Thyroid gland (tissue), 4 donors: Measurements from ENCODE around the gene PTPRG. TPM values are rescaled to one million over a fixed set of nuclear protein-coding genes. Genes with fewer than 3 reads are reported as not detected.

ENCODE experiments used
- DNase-seq, 2 donors: peaks; one replicate each; pipeline ENCODE4 v3.0.0-alpha.2; 2019
- H3K27ac ChIP-seq, 3 donors: fragments of 200-600 bp; sonication (generic); 1 replicate in 2 of 3; 2 replicates in 1 of 3; pipeline ENCODE4 v1.5.1; 2016 to 2019; ENCODE audit warnings: mild to moderate bottlenecking in 1 of 3, moderate library complexity in 1 of 3
- H3K27me3 ChIP-seq: fragments of 200-600 bp; sonication (generic); one replicate; pipeline ENCODE4 v1.5.1; 2019
- H3K36me3 ChIP-seq, 2 donors: fragments of 200-600 bp; sonication (generic); one replicate each; pipeline ENCODE4 v1.5.1; 2016 to 2019
- H3K4me1 ChIP-seq, 2 donors: fragments of 200-600 bp; sonication (generic); one replicate each; pipeline ENCODE4 v1.5.1; 2017 to 2019
- H3K4me3 ChIP-seq, 3 donors: fragments of 200-600 bp; sonication (generic); replicated peaks in 1 of 3; 1 replicate in 2 of 3; 2 replicates in 1 of 3; pipeline ENCODE4 v1.5.1; 2016; ENCODE audit warnings: mild to moderate bottlenecking in 1 of 3
- H3K9me3 ChIP-seq: fragments of 200-600 bp; sonication (generic); one replicate; pipeline ENCODE4 v1.5.1; 2017
- CTCF ChIP-seq, 6 experiments: fragments of 200-600 bp in 3 of 6; fragments of 450-650 bp in 3 of 6; sonication (generic) in 3 of 6; IDR thresholded peaks; one replicate each; pipeline ENCODE4 v1.5.1; 2016 to 2019; ENCODE audit warnings: antibody characterized with exemption in 6 of 6, mild to moderate bottlenecking in 2 of 6, inconsistent platforms in 1 of 6, moderate library complexity in 1 of 6
- POLR2A ChIP-seq, 2 donors: fragments of 450-650 bp; IDR thresholded peaks; one replicate each; pipeline ENCODE4 v1.6.1; 2017; ENCODE audit warnings: antibody characterized with exemption in 2 of 2, mild to moderate bottlenecking in 2 of 2, moderate library complexity in 1 of 2
- WGBS, 2 donors: methylation state at CpG; one replicate each; pipeline ENCODE4 v1.1.5; 2017; 5-methylcytosine and 5-hydroxymethylcytosine counted together
- intact Hi-C: fragments of 100-400 bp; cut with DNase I; formaldehyde crosslinking; loops from one replicate; pipeline ENCODE4 v1.15.1; 2023
- total RNA-seq, 4 donors: library from RNA; depleted of rRNA; stranded (reverse); fragments of >200 nt; gene quantifications; one replicate each; pipeline ENCODE4 v1.2.3, GENCODE V29; 2016

PTPRG gene
- total RNA-seq, 4 donors from 2014 or later: 81.6 to 207 (median 132) TPM

- Histone ChIP-seq H3K27ac (no peak overlapping the region), H3K9me3 (no peaks in the 10 kb centered on the region), H3K4me1 (no peaks in the 10 kb centered on the region), H3K27me3 (no peaks in the 10 kb centered on the region), H3K4me3 (no peak overlapping the region), H3K36me3 (no peaks in the 10 kb centered on the region)
- 93 to 94% methylated on average over 1 of the region's 1 CpG for WGBS, 2 donors
- no peak for TF ChIP-seq POLR2A (IDR thresholded peaks at IDR 0.05)
- TF ChIP-seq CTCF (IDR thresholded peaks at IDR 0.05): no peak
- DNase-seq: no peak
- intact Hi-C loops: no loop called here
These were observed 591.9 kb downstream of the PTPRG start for GRCh38 chr3:62153231-62153630.

GRCh38 chr3:62154457-62155148, 593.2 kb downstream of the PTPRG start:
- H3K4me3 ChIP-seq: no peak overlapping the region
- H3K27me3 ChIP-seq: no peaks in the 10 kb centered on the region
- WGBS, 2 donors: 82 to 85% methylated on average over 13 of the region's 13 CpGs
- no peaks in the 10 kb centered on the region for H3K4me1 ChIP-seq
- no peaks in the 10 kb centered on the region for H3K36me3 ChIP-seq
- TF ChIP-seq POLR2A (IDR thresholded peaks at IDR 0.05) (no peak), CTCF (IDR thresholded peaks at IDR 0.05) (no peak)
- no peak for DNase-seq
- intact Hi-C loops: no loop called here
- H3K9me3 ChIP-seq: no peaks in the 10 kb centered on the region
- H3K27ac ChIP-seq: no peak overlapping the region

- Histone ChIP-seq H3K4me1 (peaks cover 0 to 4% of the 10 kb centered on the region in 2 donors), H3K4me3 (no peak overlapping the region), H3K9me3 (no peaks in the 10 kb centered on the region), H3K27me3 (no peaks in the 10 kb centered on the region), H3K27ac (peak overlapping the region in 2 of 3 donors; percentile 46 to 54), H3K36me3 (no peaks in the 10 kb centered on the region)
- TF ChIP-seq CTCF (IDR thresholded peaks at IDR 0.05): no peak
- no peak for TF ChIP-seq POLR2A (IDR thresholded peaks at IDR 0.05)
- no peak for DNase-seq
- intact Hi-C loops: no loop called here
- WGBS, 2 donors: 76 to 79% methylated on average over 4 of the region's 4 CpGs
These were observed 597.8 kb downstream of the PTPRG start for GRCh38 chr3:62159056-62159708.

GRCh38 chr3:62159709-62160092, 598.3 kb downstream of the PTPRG start:
- H3K4me1 ChIP-seq: peaks cover 0 to 4% of the 10 kb centered on the region in 2 donors
- WGBS, 2 donors: 62 to 79% methylated on average over 6 of the region's 6 CpGs
- intact Hi-C loops: no loop called here
- no peak overlapping the region for H3K4me3 ChIP-seq
- TF ChIP-seq CTCF (IDR thresholded peaks at IDR 0.05): no peak
- no peak for TF ChIP-seq POLR2A (IDR thresholded peaks at IDR 0.05)
- peak; percentile 11 to 24 for DNase-seq
- H3K9me3 ChIP-seq: no peaks in the 10 kb centered on the region
- peak overlapping the region in 2 of 3 donors; percentile 54 to 66 for H3K27ac ChIP-seq
- H3K36me3 ChIP-seq: no peaks in the 10 kb centered on the region
- H3K27me3 ChIP-seq: no peaks in the 10 kb centered on the region

GRCh38 chr3:62161371-62161770, 600.0 kb downstream of the PTPRG start:
- Histone ChIP-seq H3K36me3 (no peaks in the 10 kb centered on the region), H3K9me3 (no peaks in the 10 kb centered on the region), H3K27ac (no peak overlapping the region), H3K4me3 (no peak overlapping the region), H3K4me1 (peaks cover 0 to 4% of the 10 kb centered on the region in 2 donors), H3K27me3 (no peaks in the 10 kb centered on the region)
- TF ChIP-seq CTCF (IDR thresholded peaks at IDR 0.05): no peak
- DNase-seq: no peak
- whole genome bisulfite sequencing, 2 donors: 71 to 85% methylated on average over 4 of the region's 4 CpGs
- intact Hi-C loops: no loop called here
